Activated B cell treated with CpG ODN at 0.5 μM for 24 hours (primary cell): ENCODE results near the gene PGAM2. TPM values are rescaled to one million over a fixed set of nuclear protein-coding genes. Genes with fewer than 3 reads are reported as not detected.
A peak's percentile ranks its signal among the peaks of the same experiment; 100 is the strongest.

ENCODE experiments used
- ATAC-seq: fragments of 200-7000 bp; cut with Tn5 transposase; one replicate; pipeline ENCODE4 v1.10.0; 2021; ENCODE audit warnings: low read depth, mild to moderate bottlenecking, moderate library complexity
- CTCF ChIA-PET: fragments of 350-600 bp; sonication (Branson Sonifier 250); formaldehyde crosslinking; loops from one replicate; lab custom pipeline; 2021; ENCODE audit warnings: antibody characterized with exemption; lab: Charles Lee
- POLR2A ChIA-PET: fragments of 350-600 bp; sonication (Branson Sonifier 250); formaldehyde crosslinking; loops from one replicate; lab custom pipeline; 2021; ENCODE audit warnings: antibody characterized with exemption; lab: Charles Lee
- DNase-seq: peaks from one replicate; pipeline ENCODE4 v3.0.0; 2022
- H3K27ac Mint-ChIP-seq: one replicate; pipeline ENCODE4 v1.8.0; 2020; ENCODE audit warnings: mixed read lengths
- H3K27me3 Mint-ChIP-seq: one replicate; pipeline ENCODE4 v1.8.0; 2021; ENCODE audit warnings: mixed read lengths
- H3K36me3 Mint-ChIP-seq: one replicate; pipeline ENCODE4 v1.8.0; 2021; ENCODE audit warnings: low read depth, mixed read lengths
- H3K4me1 Mint-ChIP-seq: one replicate; pipeline ENCODE4 v1.8.0; 2021; ENCODE audit warnings: mixed read lengths
- H3K4me3 Mint-ChIP-seq: one replicate; pipeline ENCODE4 v1.8.0; 2020; ENCODE audit warnings: mild to moderate bottlenecking, mixed read lengths
- H3K9me3 Mint-ChIP-seq: one replicate; pipeline ENCODE4 v1.8.0; 2020; ENCODE audit warnings: mixed read lengths
- intact Hi-C: fragments of 100-400 bp; cut with micrococcal nuclease; formaldehyde crosslinking; loops from one replicate; pipeline ENCODE4 v1.15.1; 2024
- total RNA-seq: library from RNA; stranded (reverse); gene quantifications from 2 replicates; pipeline ENCODE4 v1.2.3, GENCODE V29; 2022
- TF ChIP-seq, protein P1 (sequence below): fragments of 200-600 bp; IDR thresholded peaks from one replicate; pipeline ENCODE4 v1.8.0; 2022; ENCODE audit warnings: antibody characterized with exemption, mild to moderate bottlenecking

The PGAM2 gene
- total RNA-seq, 1 donor from 2014 or later, result 1.2 TPM

- Mint-ChIP-seq H3K36me3 (peaks cover 1% of the 10 kb centered on the region), H3K27ac (peak overlapping the region; percentile 41), H3K4me1 (peaks cover 63% of the 10 kb centered on the region), H3K4me3 (peak overlapping the region; percentile 45), H3K27me3 (peaks cover 2% of the 10 kb centered on the region), H3K9me3 (no peaks in the 10 kb centered on the region)
- TF ChIP-seq, protein P1, sequence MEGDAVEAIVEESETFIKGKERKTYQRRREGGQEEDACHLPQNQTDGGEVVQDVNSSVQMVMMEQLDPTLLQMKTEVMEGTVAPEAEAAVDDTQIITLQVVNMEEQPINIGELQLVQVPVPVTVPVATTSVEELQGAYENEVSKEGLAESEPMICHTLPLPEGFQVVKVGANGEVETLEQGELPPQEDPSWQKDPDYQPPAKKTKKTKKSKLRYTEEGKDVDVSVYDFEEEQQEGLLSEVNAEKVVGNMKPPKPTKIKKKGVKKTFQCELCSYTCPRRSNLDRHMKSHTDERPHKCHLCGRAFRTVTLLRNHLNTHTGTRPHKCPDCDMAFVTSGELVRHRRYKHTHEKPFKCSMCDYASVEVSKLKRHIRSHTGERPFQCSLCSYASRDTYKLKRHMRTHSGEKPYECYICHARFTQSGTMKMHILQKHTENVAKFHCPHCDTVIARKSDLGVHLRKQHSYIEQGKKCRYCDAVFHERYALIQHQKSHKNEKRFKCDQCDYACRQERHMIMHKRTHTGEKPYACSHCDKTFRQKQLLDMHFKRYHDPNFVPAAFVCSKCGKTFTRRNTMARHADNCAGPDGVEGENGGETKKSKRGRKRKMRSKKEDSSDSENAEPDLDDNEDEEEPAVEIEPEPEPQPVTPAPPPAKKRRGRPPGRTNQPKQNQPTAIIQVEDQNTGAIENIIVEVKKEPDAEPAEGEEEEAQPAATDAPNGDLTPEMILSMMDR, result no peak
- ChIA-PET CTCF (no interaction called here), POLR2A (interaction anchor here (0.9 kb wide), 1 partner anchor 37 kb away, joined by 3 read pairs; no protein-coding TSS in a partner anchor)
- DNase-seq, result no peak
- no peak for ATAC-seq
- intact Hi-C loops, result no loop called here
These were observed 37.6 kb upstream of the PGAM2 start for GRCh38 chr7:44102846-44103565.

GRCh38 chr7:44101966-44102845, 36.8 kb upstream of the PGAM2 start:
- DNase-seq, result no peak
- Mint-ChIP-seq H3K27me3 (peaks cover 2% of the 10 kb centered on the region), H3K4me1 (peaks cover 71% of the 10 kb centered on the region), H3K4me3 (no peak overlapping the region), H3K9me3 (no peaks in the 10 kb centered on the region), H3K36me3 (peaks cover 1% of the 10 kb centered on the region), H3K27ac (peak overlapping the region; percentile 27)
- CTCF ChIA-PET, result no interaction called here
- intact Hi-C loops, result no loop called here
- POLR2A ChIA-PET, result interaction anchor here (0.5 to 1.6 kb wide), 5 partner anchors 21 to 182 kb away, joined by 3 to 7 read pairs (median 3); partner anchors contain the start of gene POLD2
- no peak for ATAC-seq
- TF ChIP-seq, protein P1, result no peak

DNA sequence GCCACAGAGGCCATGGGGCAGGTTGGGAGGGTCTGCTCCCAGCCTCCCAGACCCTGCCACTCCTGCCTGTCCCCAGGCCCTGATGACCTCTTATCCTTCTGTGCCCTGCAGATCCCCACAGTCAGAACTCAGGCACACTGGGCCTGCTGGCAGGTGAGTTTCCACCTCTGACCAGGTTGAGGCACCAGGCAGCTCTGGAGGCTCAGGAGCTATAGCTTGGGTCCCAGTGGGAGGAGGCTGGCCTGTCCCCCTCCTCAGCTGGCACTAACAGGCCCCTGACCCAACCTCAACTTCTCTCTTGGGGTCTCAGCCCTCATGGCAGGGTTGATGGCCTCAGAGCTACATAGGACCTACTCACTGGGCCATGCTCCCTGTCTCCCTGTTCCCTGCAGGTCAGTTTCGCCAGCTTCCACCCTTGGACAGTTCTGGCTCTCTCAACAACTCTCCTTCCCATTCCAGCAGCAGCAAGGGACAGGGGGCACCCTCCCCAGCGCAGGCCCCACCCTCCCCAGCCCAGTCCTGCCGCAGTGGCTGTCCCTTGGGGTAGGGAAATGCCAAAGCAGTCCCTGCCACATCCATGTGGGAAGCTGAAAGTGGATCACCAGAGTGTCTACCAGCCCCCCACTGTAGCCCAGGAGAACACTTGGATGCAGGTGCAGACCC, 36.1 kb upstream of the PGAM2 start:
- ATAC-seq, result no peak
- POLR2A ChIA-PET, result interaction anchor here (0.5 to 1.6 kb wide), 3 partner anchors 22 to 183 kb away, joined by 3 to 7 read pairs (median 3); partner anchors contain the start of gene POLD2
- no peak for DNase-seq

DNA sequence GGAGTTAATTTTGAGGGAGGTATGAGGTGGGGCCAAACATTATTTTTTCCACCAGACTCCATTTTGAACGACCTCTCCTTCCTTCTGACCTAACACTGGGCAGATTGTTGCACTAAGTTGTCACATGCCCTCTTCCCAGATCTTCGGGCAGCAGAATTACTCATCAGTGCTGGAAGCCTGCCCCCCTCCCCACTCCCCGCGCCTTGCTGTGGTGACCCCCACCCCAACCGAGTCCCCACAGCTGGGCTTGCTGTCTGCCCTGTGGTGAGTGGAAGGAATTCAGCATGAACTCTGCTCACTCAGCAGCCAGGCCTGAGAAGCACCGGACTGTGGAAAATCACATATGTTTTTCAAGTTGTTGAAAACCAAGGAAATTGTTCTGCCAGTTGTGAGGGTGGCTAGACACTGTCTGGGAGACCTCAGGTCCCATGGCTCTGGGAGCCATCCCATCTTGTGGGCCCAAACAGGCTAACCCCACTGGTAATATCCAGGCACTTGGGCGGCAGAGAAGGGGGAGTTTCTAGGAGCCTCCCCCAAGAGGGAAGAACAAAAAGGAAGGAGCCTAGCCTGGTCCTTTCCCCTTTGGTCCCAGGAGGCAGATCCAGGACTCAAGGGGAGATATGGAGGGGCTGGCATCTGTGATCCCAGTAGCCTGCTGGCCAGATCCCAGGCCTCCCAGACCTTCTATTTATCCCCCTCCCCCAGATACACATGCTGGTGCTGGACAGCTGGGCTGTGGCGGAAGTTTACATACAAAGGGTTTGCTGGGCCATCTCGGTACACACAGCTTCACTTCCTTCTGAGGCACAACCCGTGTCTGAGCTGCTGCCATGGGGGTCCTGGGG, 35.3 kb upstream of the PGAM2 start:
- Mint-ChIP-seq H3K27ac (peak overlapping the region; percentile 82), H3K9me3 (no peaks in the 10 kb centered on the region), H3K36me3 (no peaks in the 10 kb centered on the region), H3K4me1 (peaks cover 77% of the 10 kb centered on the region), H3K27me3 (peaks cover 2% of the 10 kb centered on the region), H3K4me3 (peak overlapping the region; percentile 44)
- intact Hi-C loops, result no loop called here
- ChIA-PET CTCF (no interaction called here), POLR2A (interaction anchor here (1.0 to 1.6 kb wide), 2 partner anchors 22 to 34 kb away, joined by 3 to 7 read pairs; partner anchors contain the start of gene POLD2)
- DNase-seq, result no peak
- TF ChIP-seq, protein P1, result no peak
- no peak for ATAC-seq

More for the DNA sequence above, 36.1 kb upstream of the PGAM2 start:
- no peak overlapping the region for H3K4me3 Mint-ChIP-seq
- peaks cover 79% of the 10 kb centered on the region for H3K4me1 Mint-ChIP-seq
- no peaks in the 10 kb centered on the region for H3K9me3 Mint-ChIP-seq
- intact Hi-C loops, result no loop called here
- TF ChIP-seq, protein P1, result no peak
- peaks cover 1% of the 10 kb centered on the region for H3K36me3 Mint-ChIP-seq
- peaks cover 2% of the 10 kb centered on the region for H3K27me3 Mint-ChIP-seq
- H3K27ac Mint-ChIP-seq, result peak overlapping the region; percentile 56
- CTCF ChIA-PET, result no interaction called here
